SHP77 (cell line): ENCODE measurements around the gene IFRD2.
"Not testable (repeated sequence)": the region's sequence is repeated elsewhere in the genome, so short reads cannot be mapped to it uniquely, and the experiment has no call there.

Experiments
- DNase-seq, 2 experiments: peaks; one replicate each; lab custom pipeline; 2025; lab: John Stamatoyannopoulos, UW

Gene IFRD2

DNA sequence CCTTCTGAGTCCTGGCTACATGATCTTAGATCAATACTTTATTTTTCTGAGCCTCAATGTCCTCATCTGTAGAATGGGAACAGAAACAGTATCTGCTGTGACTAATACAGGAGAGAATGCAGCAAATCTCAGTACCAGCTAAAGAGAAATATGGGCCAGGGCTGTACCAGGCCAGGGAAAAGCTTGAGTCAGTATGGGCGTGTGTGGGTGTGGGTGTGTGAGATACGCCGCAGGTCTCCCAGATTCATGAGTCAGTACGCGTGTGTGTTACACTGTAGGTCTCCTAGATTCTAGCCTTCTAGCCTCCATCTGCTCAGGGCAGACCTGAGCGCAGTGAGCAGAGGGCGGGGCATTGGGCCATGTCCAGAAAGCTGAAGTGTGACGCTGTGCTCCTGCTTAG is 41.0 kb downstream of the IFRD2 start:
- no peak for DNase-seq

DNA sequence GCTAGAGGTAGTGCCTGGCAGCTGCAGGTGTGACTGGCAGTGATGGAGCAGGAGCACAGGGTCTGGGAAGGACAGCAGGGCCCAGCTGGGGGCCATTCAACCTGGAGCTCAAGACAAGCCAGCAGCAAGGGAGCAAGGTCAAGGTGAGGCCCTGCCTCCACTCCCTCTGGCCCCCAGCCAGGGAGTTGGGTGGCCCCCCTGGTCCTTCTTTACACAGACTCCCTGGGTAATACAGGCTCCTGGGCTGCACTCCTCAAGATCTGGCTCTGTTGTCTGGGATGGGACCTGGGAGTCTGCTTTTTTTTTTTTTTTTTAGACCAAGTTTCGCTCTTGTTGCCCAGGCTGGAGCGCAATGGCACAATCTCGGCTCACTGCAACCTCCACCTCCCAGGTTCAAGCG is 41.7 kb downstream of the IFRD2 start:
- DNase-seq: no peak

- no peak for DNase-seq
These were observed 42.8 kb downstream of the IFRD2 start for GRCh38 chr3:50249457-50249856.

DNA sequence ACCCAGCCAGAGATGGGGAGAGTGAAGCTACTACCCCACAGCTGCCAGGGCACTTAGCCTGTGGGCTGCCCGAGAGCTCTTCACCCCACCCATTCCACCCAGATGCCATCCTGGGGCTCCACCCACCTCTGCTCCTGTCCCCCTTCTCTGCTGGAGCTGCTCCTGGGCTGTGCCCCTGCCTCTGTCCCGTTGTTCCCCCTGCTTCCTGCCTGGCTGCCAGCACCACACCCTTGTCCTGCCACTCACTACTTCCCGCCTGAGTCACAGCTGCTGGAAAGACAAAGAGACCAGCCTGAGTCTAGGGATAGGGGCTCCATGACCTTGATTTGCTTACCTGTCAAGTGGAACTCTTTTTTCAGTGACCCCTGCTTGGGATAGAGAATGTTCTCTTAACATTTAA is 43.8 kb downstream of the IFRD2 start:
- no peak for DNase-seq

- no peak for DNase-seq
These were observed 45.7 kb downstream of the IFRD2 start for GRCh38 chr3:50246517-50246954.

- DNase-seq: peak; percentile 62 to 75
These were observed 46.3 kb downstream of the IFRD2 start for GRCh38 chr3:50245831-50246516.

DNA sequence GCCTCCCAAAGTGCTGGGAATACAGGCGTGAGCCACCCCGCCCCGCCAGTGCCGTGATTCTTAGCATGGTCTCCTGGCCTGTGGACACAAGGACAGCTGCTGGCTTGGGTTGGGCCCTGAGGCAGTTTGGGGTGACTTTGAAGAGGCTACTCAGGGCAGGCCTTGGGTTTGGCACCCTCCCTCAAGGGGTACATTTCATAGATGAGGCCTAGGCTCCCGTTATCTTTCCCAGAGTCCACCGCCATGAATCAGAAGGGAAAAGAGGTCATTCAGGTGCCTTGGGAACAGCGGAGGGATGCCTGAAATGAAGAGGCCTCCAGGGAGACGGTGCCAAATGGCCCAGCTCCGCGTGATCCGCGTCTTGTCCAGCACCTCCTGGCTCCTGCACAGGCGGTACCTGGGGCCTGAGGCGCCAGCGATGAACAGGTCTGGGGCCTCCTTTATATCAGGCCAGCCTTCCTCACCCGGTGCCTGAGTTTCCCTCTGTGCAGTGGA is 46.9 kb downstream of the IFRD2 start:
- no peak for DNase-seq

- not testable (repeated sequence) for DNase-seq
These were observed 47.4 kb downstream of the IFRD2 start for GRCh38 chr3:50244813-50245212.

DNA sequence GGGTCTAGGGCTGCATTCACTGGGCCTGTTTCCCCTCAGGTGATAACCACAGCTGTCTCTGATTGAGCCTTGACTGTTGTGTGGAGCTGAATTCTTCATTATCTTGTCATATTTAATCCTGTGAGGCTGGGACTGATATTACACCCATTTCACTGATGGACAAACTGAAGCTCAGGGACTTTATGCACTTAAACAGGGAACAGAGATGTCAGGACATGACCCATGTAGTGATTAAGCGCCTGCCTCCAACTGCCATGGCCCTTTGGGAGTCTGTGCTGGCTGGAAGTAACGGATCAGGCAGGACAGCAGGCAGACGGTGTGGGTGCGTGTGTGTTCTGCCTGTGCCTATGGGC is 48.7 kb downstream of the IFRD2 start:
- DNase-seq: no peak

DNA sequence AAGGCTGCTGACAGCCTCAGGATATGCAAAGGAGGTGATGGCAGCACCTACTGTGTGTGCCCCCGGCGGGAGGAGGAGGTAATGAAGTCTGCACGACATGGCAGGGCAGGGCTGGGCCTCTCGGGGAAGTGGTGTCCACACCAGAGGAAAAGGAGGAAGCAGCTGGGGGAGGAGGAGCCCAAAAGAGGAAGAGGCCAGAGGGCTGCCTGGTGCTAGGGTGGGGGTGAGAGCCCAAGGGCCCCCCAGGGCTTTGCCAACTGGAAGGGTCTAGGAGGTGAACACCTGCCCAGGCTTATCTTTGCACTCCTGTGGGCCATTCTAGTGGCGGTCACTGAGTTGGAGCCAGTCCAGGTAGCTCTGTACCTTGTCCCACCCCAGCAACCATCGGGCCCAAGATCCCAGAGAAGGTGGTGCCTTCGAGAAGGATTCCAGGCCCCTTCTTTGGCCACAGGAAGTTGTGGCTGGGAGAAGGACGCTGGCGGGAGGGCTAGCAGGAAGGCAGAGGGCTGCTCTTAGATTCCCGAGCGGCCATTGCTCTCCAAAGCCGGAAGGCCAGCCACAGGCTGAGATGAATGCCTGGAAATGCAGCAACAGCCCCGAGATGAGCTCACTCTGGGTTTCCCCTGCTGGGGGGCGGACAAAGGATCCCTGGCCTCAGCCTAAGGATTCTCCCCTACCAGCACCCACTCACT is 49.2 kb downstream of the IFRD2 start:
- no peak for DNase-seq

GRCh38 chr3:50242381-50242770 is 49.9 kb downstream of the IFRD2 start:
- DNase-seq: no peak

DNA sequence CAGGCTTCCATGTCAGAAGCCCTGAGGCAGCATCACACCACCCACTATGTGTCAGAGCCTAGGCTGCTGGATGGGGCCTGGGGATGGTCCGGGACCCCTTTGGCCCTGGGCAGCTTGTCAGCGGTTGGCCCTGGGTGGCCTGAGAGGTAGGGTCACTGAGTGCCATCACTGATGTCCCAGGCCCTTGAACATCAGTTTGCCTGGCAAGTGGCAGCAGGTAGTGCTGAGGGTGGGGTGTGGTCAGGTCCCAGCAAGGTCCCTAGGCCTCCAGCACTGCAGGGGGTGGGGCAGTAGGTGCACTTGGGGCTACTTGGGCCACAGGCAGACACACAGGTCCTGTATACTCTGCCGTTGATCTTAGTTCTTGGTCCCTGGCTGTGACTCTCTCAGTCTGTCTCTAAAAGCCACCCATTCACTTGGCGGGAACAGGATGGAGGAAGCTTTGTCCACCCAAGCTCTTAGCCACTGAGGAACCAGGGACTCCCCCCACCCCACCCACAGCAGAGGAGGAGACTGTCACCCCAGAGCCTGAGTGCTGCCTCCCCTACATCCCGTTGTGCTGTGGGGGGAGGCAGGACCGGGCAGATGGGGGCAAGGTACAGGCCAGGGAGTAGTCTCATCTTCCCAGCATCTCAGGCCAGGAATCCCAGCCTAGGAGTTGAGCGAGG is 50.4 kb downstream of the IFRD2 start:
- DNase-seq: no peak

- no peak for DNase-seq
These were observed 51.1 kb downstream of the IFRD2 start for GRCh38 chr3:50241163-50241562.

DNA sequence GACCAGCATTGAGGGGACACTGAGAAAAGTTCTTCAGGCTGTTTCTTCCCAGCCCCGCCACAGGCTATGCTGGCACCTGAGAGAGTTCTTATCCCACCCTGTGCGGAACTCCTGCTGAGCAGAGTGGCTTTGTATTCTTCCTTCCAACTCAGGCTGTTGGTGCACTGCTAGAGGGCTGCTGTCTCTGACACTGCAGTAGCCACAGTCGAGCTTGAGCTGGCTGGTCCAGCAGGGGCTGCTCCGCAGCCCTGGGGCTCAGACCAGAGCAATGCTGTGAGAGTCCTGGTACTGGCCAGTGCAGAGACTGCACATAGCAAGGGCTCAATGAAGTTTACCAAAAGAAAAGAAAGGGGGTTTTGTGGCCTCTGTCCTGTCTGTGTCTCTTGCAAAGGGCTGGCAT is 52.6 kb downstream of the IFRD2 start:
- no peak for DNase-seq

DNA sequence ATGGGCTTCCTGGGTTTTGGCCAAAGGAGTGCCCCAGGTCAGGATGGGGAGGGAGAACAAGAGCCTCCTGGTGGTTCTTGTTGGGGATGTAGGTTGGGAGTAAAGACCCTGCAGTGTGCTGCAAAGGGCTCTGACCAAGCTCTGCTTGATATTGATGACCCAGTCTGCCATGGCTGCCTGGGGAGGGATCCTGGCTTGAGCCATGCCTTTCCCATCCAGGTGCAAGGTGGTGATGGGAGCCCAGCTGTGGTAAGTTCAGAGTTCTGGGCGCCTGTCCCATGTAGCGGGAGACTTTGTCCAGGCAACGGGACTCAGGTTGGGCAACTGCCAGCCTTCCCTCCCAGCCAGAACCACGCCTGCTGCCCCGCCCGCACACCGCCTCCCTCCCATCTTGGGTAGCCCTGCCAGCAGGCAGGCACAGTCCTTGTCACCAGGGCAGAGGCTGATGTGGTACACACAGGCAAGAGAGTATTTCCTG is 53.6 kb downstream of the IFRD2 start:
- no peak for DNase-seq

DNA sequence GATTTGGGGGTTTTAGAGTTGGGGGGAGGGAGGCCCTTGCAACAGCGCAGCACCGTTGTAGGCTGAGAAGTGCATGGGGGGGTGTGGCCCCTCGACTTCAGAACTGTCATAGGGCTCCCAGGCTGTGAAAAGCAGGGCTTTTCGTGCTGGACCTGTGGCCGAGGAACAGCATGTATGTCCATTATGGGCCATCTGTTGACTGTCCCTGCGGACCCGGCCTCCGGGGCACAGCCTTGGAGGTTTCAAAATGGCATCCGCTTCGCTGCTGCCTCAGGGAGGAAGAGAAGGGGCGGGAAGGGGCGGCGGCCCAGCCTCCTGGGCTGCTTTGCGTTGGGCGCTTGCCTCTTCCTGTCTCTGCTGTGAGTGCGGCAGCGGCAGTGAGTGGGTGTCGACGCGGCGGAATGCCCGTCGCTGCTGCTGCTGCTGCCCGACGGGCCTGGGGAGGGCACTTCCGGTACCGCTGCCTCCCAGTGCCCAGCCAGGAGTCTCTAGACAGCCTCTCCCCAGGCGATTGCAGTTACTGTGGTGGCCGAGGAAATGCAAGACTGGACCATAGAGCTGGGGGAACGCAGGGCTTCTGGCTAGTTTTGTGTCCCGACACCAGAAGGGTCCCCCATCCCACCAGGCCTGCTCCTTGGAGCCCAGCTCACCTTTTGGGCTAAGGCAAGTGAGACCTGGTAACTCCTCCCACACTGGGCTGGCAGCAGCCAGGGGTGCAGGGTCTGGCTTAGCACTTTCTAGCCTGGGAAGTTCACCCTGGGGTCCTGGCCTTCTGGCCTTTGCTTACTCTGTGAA is 54.3 kb downstream of the IFRD2 start:
- DNase-seq: peak; percentile 70 to 91
